HepG2 (cell line): ENCODE measurements around the gene C3orf22. TPM values are rescaled to one million over a fixed set of nuclear protein-coding genes. Genes with fewer than 3 reads are reported as not detected.

ENCODE experiments used
- ASH2L ChIP-seq: fragments of 300-600, 200-600 bp; sonication (generic); IDR thresholded peaks from 2 replicates; pipeline ENCODE4 v1.7.0; 2017; ENCODE audit warnings: low read depth, mild to moderate bottlenecking, moderate library complexity, mixed read lengths, low read length; ENCODE audit not compliant: insufficient read length
- BORCS8-MEF2B ChIP-seq: sonication (generic); formaldehyde crosslinking; IDR thresholded peaks from 2 replicates; pipeline ENCODE4 v1.8.0; 2022; ENCODE audit warnings: mild to moderate bottlenecking, missing genetic modification reagents
- CEBPB ChIP-seq: IDR thresholded peaks from 2 replicates; pipeline ENCODE4 v1.6.1; 2011; ENCODE audit warnings: low read depth, low read length, improper control_type of control experiment, borderline replicate concordance
- CERS6 ChIP-seq: sonication (generic); formaldehyde crosslinking; IDR thresholded peaks from 2 replicates; pipeline ENCODE4 v1.5.0; 2020; ENCODE audit warnings: missing genetic modification reagents
- DZIP1 ChIP-seq: sonication (generic); formaldehyde crosslinking; IDR thresholded peaks from 2 replicates; pipeline ENCODE4 v1.5.0; 2020; ENCODE audit warnings: mild to moderate bottlenecking, missing genetic modification reagents
- FOXK2 ChIP-seq: fragments of 450-650 bp; IDR thresholded peaks from 2 replicates; pipeline ENCODE4 v1.6.1; 2016
- HMGXB3 ChIP-seq: sonication (generic); formaldehyde crosslinking; IDR thresholded peaks from 2 replicates; pipeline ENCODE4 v1.4.0; 2020; ENCODE audit warnings: missing genetic modification reagents, borderline replicate concordance
- IRF9 ChIP-seq: sonication (generic); formaldehyde crosslinking; IDR thresholded peaks from 2 replicates; pipeline ENCODE4 v1.8.0; 2022; ENCODE audit warnings: missing genetic modification reagents, mild to moderate bottlenecking, borderline replicate concordance
- IRX3 ChIP-seq: sonication (generic); formaldehyde crosslinking; IDR thresholded peaks from 2 replicates; pipeline ENCODE4 v1.8.1; 2023; ENCODE audit warnings: mild to moderate bottlenecking, low read depth, missing genetic modification reagents, borderline replicate concordance
- KMT2B ChIP-seq: IDR thresholded peaks from 2 replicates; pipeline ENCODE4 v1.6.1; 2016; ENCODE audit warnings: missing genetic modification reagents, missing compliant biosample characterization
- MAFK ChIP-seq, 2 experiments: IDR thresholded peaks in 1 of 2; conservative IDR thresholded peaks in 1 of 2; 2 replicates each; pipeline ENCODE4 v1.6.1; 2011; ENCODE audit warnings: improper control_type of control experiment in 2 of 2, low read length in 2 of 2
- NFIB ChIP-seq: sonication (generic); formaldehyde crosslinking; IDR thresholded peaks from 2 replicates; pipeline ENCODE4 v1.9.0; 2021; ENCODE audit warnings: missing genetic modification reagents, mild to moderate bottlenecking, borderline replicate concordance
- RBM39 ChIP-seq: fragments of 200-400 bp; formaldehyde crosslinking; IDR thresholded peaks from one replicate; pipeline ENCODE4 v1.6.1; 2018; ENCODE audit warnings: antibody characterized with exemption, mild to moderate bottlenecking, low read depth, low read length; ENCODE audit not compliant: poor library complexity, severe bottlenecking
- SIX4 ChIP-seq: sonication (generic); formaldehyde crosslinking; IDR thresholded peaks from 2 replicates; pipeline ENCODE4 v1.4.0; 2020; ENCODE audit warnings: missing genetic modification reagents
- SMARCC2 ChIP-seq: fragments of 450-650 bp; IDR thresholded peaks from 2 replicates; pipeline ENCODE4 v1.6.1; 2017; ENCODE audit warnings: antibody characterized with exemption, mild to moderate bottlenecking
- ZBTB21 ChIP-seq: sonication (generic); formaldehyde crosslinking; IDR thresholded peaks from 2 replicates; pipeline ENCODE4 v1.4.0; 2020; ENCODE audit warnings: missing genetic modification reagents
- ZNF260 ChIP-seq: sonication (generic); formaldehyde crosslinking; IDR thresholded peaks from 2 replicates; pipeline ENCODE4 v1.4.0; 2020; ENCODE audit warnings: missing genetic modification reagents, low read depth, mild to moderate bottlenecking, borderline replicate concordance
- ZNF414 ChIP-seq: sonication (generic); formaldehyde crosslinking; IDR thresholded peaks from 2 replicates; pipeline ENCODE4 v1.5.0; 2020; ENCODE audit warnings: missing genetic modification reagents
- ZNF543 ChIP-seq: sonication (generic); formaldehyde crosslinking; IDR thresholded peaks from 2 replicates; pipeline ENCODE4 v1.4.0; 2020; ENCODE audit warnings: mild to moderate bottlenecking, missing genetic modification reagents
- ZSCAN9 ChIP-seq: IDR thresholded peaks from 2 replicates; pipeline ENCODE4 v1.6.1; 2016; ENCODE audit warnings: borderline replicate concordance
- polyA plus RNA-seq, 8 experiments: library from polyadenylated mRNA; depleted of rRNA in 3 of 8; stranded (reverse) in 7 of 8; unstranded in 1 of 8; fragments of >200 nt; fragmentation: Illumina TruSeq in 4 of 8; extraction: Trizol in 4 of 8; gene quantifications; 2 replicates each; pipeline versions ENCODE4 v1.2.1 to v1.2.3, GENCODE V29; 2011 to 2016; ENCODE audit warnings: low read depth in 4 of 8, missing spikeins in 1 of 8, mixed read lengths in 1 of 8; ENCODE audit not compliant: insufficient read depth in 1 of 8
- total RNA-seq, 5 experiments: library from RNA; depleted of rRNA; stranded (reverse); fragments of >200 nt; fragmentation: Illumina TruSeq; extraction: Trizol; gene quantifications; 2 replicates each; pipeline ENCODE4 v1.2.3, GENCODE V29; 2016; ENCODE audit warnings: low read depth in 1 of 5

C3orf22 gene
- total and polyA plus RNA-seq, 2 of the 13 experiments (the other 11 are each of a cell fraction or from before 2014, with no cell fraction given), result not detected

GRCh38 chr3:126517291-126517951, 41.3 kb downstream of the C3orf22 start, which contains the start of gene UROC1 (continued):
- TF ChIP-seq SMARCC2 (no peak), ZSCAN9 (CRISPR knock-in tag) (no peak), MAFK (conservative IDR thresholded peaks at IDR 0.05 in 1 of 2, IDR thresholded peaks at IDR 0.05 in 1 of 2; ENCODE audit: low read length in 2 of 2) (no peak), SIX4 (CRISPR knock-in tag) (no peak), KMT2B (CRISPR knock-in tag) (no peak), FOXK2 (no peak), CEBPB (no peak), ZNF543 (CRISPR knock-in tag) (no peak), CERS6 (CRISPR knock-in tag) (no peak), ZBTB21 (CRISPR knock-in tag) (no peak), ZNF260 (CRISPR knock-in tag) (no peak), ASH2L (no peak), BORCS8-MEF2B (CRISPR knock-in tag) (peak; percentile 81), IRF9 (CRISPR knock-in tag) (peak; percentile 54; the same call in 1 of the 2 replicates), ZNF414 (CRISPR knock-in tag) (no peak), HMGXB3 (no peak), IRX3 (CRISPR knock-in tag) (no peak), NFIB (CRISPR knock-in tag) (no peak), RBM39 (no peak), DZIP1 (CRISPR knock-in tag) (0 out of 2 replicates have a peak, but pooled peaks have one; percentile 2)
